ENCODE data around the gene STARD7. TPM values are rescaled to one million over a fixed set of nuclear protein-coding genes. Genes with fewer than 3 reads are reported as not detected.

STARD7 gene
- total RNA-seq, 2 donors from 2014 or later: 93.1 to 141 TPM

DNA sequence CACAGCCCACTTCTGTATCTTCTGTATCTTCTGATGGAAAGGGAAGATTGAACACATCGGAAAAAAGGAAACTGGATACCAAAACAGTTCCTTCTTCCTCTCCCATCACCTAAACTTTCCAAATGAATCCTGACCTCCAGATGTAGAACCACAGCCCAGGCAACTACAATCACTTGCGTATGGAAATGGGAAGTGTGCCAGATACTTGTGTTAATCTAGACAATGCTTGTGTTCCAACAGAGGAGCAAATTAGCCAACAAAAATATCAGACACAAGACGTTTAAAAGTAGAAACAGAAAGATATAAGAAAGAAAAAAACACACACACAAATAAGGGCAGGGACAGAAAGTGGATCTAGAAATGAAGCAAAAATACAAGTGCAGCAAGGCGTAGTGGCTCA, 32.0 kb downstream of the STARD7 start:
- TF ChIP-seq POLR2AphosphoS5 (IDR thresholded peaks at IDR 0.05): no peak
- TF ChIP-seq POLR2A (IDR thresholded peaks at IDR 0.05): no peak
- TF ChIP-seq, protein P1, sequence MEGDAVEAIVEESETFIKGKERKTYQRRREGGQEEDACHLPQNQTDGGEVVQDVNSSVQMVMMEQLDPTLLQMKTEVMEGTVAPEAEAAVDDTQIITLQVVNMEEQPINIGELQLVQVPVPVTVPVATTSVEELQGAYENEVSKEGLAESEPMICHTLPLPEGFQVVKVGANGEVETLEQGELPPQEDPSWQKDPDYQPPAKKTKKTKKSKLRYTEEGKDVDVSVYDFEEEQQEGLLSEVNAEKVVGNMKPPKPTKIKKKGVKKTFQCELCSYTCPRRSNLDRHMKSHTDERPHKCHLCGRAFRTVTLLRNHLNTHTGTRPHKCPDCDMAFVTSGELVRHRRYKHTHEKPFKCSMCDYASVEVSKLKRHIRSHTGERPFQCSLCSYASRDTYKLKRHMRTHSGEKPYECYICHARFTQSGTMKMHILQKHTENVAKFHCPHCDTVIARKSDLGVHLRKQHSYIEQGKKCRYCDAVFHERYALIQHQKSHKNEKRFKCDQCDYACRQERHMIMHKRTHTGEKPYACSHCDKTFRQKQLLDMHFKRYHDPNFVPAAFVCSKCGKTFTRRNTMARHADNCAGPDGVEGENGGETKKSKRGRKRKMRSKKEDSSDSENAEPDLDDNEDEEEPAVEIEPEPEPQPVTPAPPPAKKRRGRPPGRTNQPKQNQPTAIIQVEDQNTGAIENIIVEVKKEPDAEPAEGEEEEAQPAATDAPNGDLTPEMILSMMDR (IDR thresholded peaks at IDR 0.05): no peak
- intact Hi-C loops (cut with DNase I): no loop called here
- 47% methylated on average over 4 of the region's 4 CpGs for WGBS

DNA sequence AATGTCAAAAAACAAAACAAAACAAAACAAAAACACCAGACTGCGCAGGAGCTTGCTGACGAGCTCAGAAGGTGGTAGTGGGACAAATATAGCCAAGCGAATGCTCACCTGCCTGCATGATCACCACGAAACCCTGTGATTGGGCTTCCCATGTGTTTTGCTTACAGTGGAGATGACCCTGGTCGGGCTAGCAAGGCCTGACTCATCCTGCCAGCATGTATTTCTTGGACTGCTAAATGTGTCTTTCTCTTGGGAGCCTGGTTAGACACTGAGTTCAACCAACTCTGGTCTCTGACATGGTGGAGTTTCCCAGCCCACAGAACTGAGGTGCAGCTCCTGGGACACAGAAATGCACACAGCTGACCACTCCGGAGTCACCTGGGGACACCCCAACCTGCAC, 32.7 kb downstream of the STARD7 start:
- H3K4me1 ChIP-seq (replicated peaks): no peaks in the 10 kb centered on the region
- 86% methylated on average over 6 of the region's 6 CpGs for WGBS
- no peak for TF ChIP-seq POLR2A (IDR thresholded peaks at IDR 0.05)
- TF ChIP-seq, protein P1 (IDR thresholded peaks at IDR 0.05): no peak
- no peak for TF ChIP-seq POLR2AphosphoS5 (IDR thresholded peaks at IDR 0.05)
- no peak overlapping the region for H3K4me3 ChIP-seq
- intact Hi-C loops (cut with DNase I): no loop called here
- H3K36me3 ChIP-seq: no peaks in the 10 kb centered on the region
- no peak for DNase-seq (ENCODE audit: low spot score)
- no peaks in the 10 kb centered on the region for H3K9me3 ChIP-seq
- H3K27ac ChIP-seq: no peak overlapping the region
- H3K27me3 ChIP-seq (replicated peaks; ENCODE audit: insufficient read depth): no peaks in the 10 kb centered on the region

More for the DNA sequence above, 32.0 kb downstream of the STARD7 start:
- no peak overlapping the region for H3K27ac ChIP-seq
- no peaks in the 10 kb centered on the region for H3K36me3 ChIP-seq
- no peaks in the 10 kb centered on the region for H3K27me3 ChIP-seq (replicated peaks; ENCODE audit: insufficient read depth)
- no peaks in the 10 kb centered on the region for H3K9me3 ChIP-seq
- H3K4me1 ChIP-seq (replicated peaks): no peaks in the 10 kb centered on the region
- DNase-seq (ENCODE audit: low spot score): no peak
- H3K4me3 ChIP-seq: no peak overlapping the region

DNA sequence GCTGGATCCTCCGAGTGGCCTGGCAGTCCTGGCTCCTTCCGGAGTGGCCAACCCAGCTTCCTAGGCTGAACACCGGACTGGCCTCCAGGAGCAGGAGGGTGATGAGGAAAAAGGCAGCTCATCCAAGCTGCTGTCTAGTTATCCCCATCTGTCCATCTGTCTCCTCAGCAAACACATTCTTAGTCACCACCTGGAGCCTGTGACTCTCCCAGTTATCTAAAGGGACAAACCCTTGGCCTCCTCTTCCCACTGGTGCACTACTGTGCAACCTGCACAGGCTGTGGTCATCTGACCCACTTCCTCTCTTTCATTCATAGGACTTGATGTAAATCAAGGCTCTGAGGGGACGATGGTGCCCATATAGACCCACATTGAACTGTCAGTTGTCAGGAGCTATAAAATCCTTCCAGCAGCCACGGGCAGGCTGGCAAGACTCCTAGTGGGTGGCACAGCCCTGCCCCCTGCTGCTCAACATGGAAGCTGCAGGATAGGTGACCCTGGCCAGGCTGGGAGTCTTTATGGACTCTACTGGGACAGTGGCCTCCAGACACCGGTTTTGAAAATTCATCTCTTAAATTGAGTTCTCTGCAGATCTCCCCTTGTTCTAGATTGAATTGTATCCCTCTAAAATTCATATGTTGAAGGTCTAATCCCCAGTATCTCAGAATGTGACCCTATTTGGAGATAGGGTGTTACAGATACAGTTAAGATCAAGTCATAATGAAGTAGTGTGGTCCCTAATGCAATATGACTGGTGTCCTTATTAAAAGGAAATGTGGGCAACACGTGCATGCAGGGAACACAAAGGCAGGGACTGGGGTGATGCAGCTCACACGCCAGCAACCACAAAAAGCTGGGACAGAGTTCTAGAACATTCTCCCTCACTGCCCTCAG, 34.1 kb downstream of the STARD7 start:
- H3K27ac ChIP-seq: no peak overlapping the region
- H3K4me1 ChIP-seq (replicated peaks): no peaks in the 10 kb centered on the region
- H3K4me3 ChIP-seq: no peak overlapping the region
- H3K27me3 ChIP-seq (replicated peaks; ENCODE audit: insufficient read depth): no peaks in the 10 kb centered on the region
- intact Hi-C loops (cut with DNase I): loop anchor here (5.0 kb wide), 1 partner anchor 37 kb away; the partner anchor contains the start of gene ASTL
- no peaks in the 10 kb centered on the region for H3K36me3 ChIP-seq
- peak; percentile 75 for DNase-seq (ENCODE audit: low spot score)
- 52% methylated on average over 8 of the region's 8 CpGs for WGBS
- no peak for TF ChIP-seq POLR2A (IDR thresholded peaks at IDR 0.05)
- peak; percentile 44 for TF ChIP-seq POLR2AphosphoS5 (IDR thresholded peaks at IDR 0.05)
- TF ChIP-seq, protein P1 (IDR thresholded peaks at IDR 0.05): peak; percentile 70 to 93 (median 88)
- H3K9me3 ChIP-seq: no peaks in the 10 kb centered on the region

DNA sequence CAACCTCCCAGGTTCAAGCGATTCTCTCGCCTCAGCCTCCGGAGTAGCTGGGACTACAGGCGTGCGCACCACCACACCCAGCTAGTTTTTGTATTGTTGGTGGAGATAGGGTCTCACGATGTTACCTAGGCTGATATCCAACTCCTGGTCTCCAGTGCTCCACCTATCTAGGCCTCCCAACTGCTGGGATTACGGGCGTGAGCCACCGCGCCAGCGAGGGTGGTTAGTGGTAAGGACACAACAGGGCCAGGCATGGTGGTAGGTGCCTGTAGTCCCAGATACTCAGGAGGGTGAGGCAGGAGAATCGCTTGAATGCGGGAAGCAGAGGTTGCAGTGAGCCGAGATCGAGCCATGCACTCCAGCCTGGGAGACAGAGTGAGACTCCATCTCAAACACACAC, 36.8 kb downstream of the STARD7 start:
- H3K36me3 ChIP-seq: no peaks in the 10 kb centered on the region
- WGBS: 93% methylated on average over 14 of the region's 15 CpGs
- H3K4me1 ChIP-seq (replicated peaks): no peaks in the 10 kb centered on the region
- no peak overlapping the region for H3K27ac ChIP-seq
- intact Hi-C loops (cut with DNase I): loop anchor here (5.0 kb wide), 1 partner anchor 35 kb away; the partner anchor contains the start of gene ASTL
- H3K4me3 ChIP-seq: no peak overlapping the region
- H3K27me3 ChIP-seq (replicated peaks; ENCODE audit: insufficient read depth): no peaks in the 10 kb centered on the region
- H3K9me3 ChIP-seq: no peaks in the 10 kb centered on the region
- TF ChIP-seq, protein P1 (IDR thresholded peaks at IDR 0.05): no peak
- TF ChIP-seq POLR2AphosphoS5 (IDR thresholded peaks at IDR 0.05): no peak
- TF ChIP-seq POLR2A (IDR thresholded peaks at IDR 0.05): no peak
- DNase-seq (ENCODE audit: low spot score): no peak
